Endothelial cell (in vitro differentiated cells): ENCODE results near the gene HCN4. TPM values are rescaled to one million over a fixed set of nuclear protein-coding genes. Genes with fewer than 3 reads are reported as not detected.
A peak's percentile ranks its signal among the peaks of the same experiment; 100 is the strongest.

Experiments used
- DNase-seq: peaks from one replicate; pipeline ENCODE4 v3.0.0; 2021; ENCODE audit warnings: low spot score
- H3K27ac Mint-ChIP-seq: one replicate; pipeline ENCODE4 v1.8.0; 2021; ENCODE audit warnings: mixed read lengths, inconsistent platforms; ENCODE audit not compliant: unreplicated experiment
- H3K27me3 Mint-ChIP-seq: one replicate; pipeline ENCODE4 v1.8.0; 2021; ENCODE audit warnings: mild to moderate bottlenecking, moderate library complexity, mixed read lengths, inconsistent platforms; ENCODE audit not compliant: unreplicated experiment
- H3K36me3 Mint-ChIP-seq: one replicate; pipeline ENCODE4 v1.8.0; 2021; ENCODE audit warnings: mild to moderate bottlenecking, low read depth, mixed read lengths, inconsistent platforms; ENCODE audit not compliant: unreplicated experiment
- H3K4me1 Mint-ChIP-seq: one replicate; pipeline ENCODE4 v1.8.0; 2021; ENCODE audit warnings: mild to moderate bottlenecking, mixed read lengths, inconsistent platforms; ENCODE audit not compliant: unreplicated experiment
- H3K4me3 Mint-ChIP-seq: one replicate; pipeline ENCODE4 v1.8.0; 2021; ENCODE audit warnings: mild to moderate bottlenecking, mixed read lengths, inconsistent platforms; ENCODE audit not compliant: unreplicated experiment
- H3K9me3 Mint-ChIP-seq: one replicate; pipeline ENCODE4 v1.8.0; 2021; ENCODE audit warnings: mixed read lengths, inconsistent platforms; ENCODE audit not compliant: unreplicated experiment
- CTCF ChIP-seq: fragments of 200-600 bp; sonication (generic); IDR thresholded peaks from one replicate; pipeline ENCODE4 v1.5.0; 2021; ENCODE audit warnings: antibody characterized with exemption; ENCODE audit not compliant: unreplicated experiment
- total RNA-seq: library from RNA; stranded (reverse); fragmentation: NEBNext Ultra II Directional; extraction: Animal tissue kit (Norgen Biotek cat#: 25700); gene quantifications from one replicate; pipeline ENCODE4 v1.2.1, GENCODE V29; 2021; ENCODE audit not compliant: unreplicated experiment

The HCN4 gene
- total RNA-seq, 1 donor from 2014 or later: 0.54 TPM

DNA sequence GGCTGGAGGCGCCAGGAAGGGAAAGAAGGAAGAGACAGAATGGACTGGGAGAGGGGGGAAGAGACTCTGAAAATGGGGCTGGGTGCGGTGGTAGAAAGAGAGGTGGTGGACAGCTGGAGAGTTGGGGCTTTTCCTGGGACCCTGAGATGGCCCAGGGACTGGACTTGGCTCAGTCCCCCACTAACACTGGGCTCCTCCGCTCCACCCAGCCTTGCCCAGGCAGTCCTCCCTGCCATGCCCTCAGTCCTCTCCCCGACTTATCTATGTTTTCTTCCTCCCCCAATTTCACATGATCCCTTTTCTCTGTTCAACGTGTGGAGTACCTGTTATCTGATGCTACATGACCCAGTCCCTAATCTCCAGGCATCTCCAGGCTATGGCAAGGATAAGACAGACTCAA lies 6.3 kb upstream of the HCN4 start:
- no peak for DNase-seq
- peaks cover 20% of the 10 kb centered on the region for H3K27me3 Mint-ChIP-seq

DNA sequence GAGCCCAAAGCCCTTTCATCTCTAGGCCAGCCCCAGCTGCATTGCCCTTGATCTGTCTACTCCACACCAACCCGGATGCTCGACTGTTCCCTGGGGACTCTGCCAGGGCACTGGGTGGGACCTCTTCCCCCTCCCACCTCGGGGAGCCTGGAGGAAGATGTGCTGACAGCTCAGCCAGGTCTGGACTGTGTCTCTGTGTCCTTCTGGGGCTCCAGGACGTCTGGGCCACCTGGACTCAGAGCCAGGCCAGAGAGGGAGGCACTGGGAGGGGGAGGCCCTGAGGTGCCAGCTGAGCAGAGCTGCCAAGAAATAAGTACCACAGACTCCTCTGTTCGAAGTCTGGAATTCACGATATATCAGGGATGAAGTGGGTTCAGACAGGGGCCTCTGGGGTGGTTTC lies 5.8 kb upstream of the HCN4 start:
- Mint-ChIP-seq H3K27me3 (peaks cover 22% of the 10 kb centered on the region), H3K27ac (no peak overlapping the region), H3K4me1 (no peaks in the 10 kb centered on the region), H3K4me3 (no peak overlapping the region), H3K36me3 (peaks cover 9% of the 10 kb centered on the region), H3K9me3 (no peaks in the 10 kb centered on the region)
- no peak for DNase-seq
- TF ChIP-seq CTCF: no peak

More for the DNA sequence above, 6.3 kb upstream of the HCN4 start:
- Mint-ChIP-seq H3K27ac (no peak overlapping the region), H3K36me3 (peaks cover 9% of the 10 kb centered on the region), H3K9me3 (no peaks in the 10 kb centered on the region), H3K4me1 (no peaks in the 10 kb centered on the region), H3K4me3 (no peak overlapping the region)
- no peak for TF ChIP-seq CTCF

DNA sequence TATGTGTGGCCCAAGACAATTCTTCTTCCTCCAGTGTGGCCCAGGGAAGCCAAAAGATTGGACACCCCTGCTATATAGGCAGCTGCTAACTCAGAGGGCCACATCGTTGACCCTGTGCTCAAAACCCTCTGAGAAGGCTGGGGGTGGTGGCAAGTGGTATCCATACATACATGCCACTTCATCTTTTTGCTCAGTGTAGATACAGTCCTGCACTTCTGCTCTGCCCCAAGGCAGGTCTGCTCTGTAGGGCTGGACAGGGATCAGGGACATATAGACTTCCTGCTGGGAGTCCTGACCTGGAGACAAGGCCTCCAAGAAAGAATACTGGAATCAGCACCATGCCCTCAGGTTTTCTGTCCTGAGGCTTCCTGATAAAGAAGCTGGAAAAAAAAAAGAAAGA lies 4.5 kb upstream of the HCN4 start:
- H3K27ac Mint-ChIP-seq: no peak overlapping the region
- H3K36me3 Mint-ChIP-seq: peaks cover 9% of the 10 kb centered on the region
- peaks cover 22% of the 10 kb centered on the region for H3K27me3 Mint-ChIP-seq
- H3K4me1 Mint-ChIP-seq: no peaks in the 10 kb centered on the region
- no peak for DNase-seq
- no peaks in the 10 kb centered on the region for H3K9me3 Mint-ChIP-seq
- TF ChIP-seq CTCF: no peak
- H3K4me3 Mint-ChIP-seq: no peak overlapping the region

DNA sequence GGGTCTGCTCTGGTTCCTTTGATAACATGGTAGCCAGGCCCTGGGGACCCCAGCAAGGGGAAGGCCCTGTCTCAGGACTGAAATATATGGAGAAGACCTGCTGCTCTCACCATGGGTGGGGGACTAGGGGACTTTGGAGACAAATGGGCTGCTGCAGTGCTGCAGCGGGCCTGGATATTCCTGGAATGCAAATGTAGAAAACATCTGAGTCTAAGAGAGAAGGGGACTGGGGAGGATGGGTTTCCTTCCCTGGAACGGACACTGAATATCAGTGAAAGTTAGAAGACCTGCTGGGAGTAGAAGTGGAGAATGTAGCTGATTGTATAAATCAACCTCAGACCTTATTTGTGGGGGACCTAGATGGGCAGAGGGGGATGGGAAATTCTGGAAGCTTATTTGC lies 3.1 kb upstream of the HCN4 start:
- no peak for DNase-seq
- Mint-ChIP-seq H3K4me3 (no peak overlapping the region), H3K4me1 (no peaks in the 10 kb centered on the region), H3K36me3 (peaks cover 7% of the 10 kb centered on the region), H3K9me3 (no peaks in the 10 kb centered on the region), H3K27ac (peak overlapping the region; percentile 16), H3K27me3 (peaks cover 22% of the 10 kb centered on the region)
- no peak for TF ChIP-seq CTCF

DNA sequence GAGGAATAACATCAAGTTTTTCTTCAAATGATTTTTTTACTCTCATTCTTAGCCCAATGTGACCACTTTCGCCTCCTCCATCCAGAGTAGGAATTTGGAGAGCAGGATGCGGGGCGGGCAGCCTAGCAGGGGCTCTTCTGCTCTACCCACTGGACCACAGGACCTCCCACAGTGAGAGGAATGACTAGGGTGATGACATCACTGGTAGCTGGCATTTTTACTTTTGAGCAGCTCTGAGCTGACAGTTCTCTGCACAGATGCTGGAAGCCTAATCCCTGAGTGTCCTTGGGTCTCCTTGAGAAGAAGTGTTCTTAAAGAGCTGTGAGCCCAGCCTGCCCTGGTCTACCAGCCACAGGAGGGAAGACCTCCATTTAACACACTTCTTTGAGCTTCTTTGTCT lies 1.4 kb upstream of the HCN4 start:
- no peak overlapping the region for H3K27ac Mint-ChIP-seq
- no peak for DNase-seq
- TF ChIP-seq CTCF: no peak
- H3K36me3 Mint-ChIP-seq: peaks cover 7% of the 10 kb centered on the region
- H3K9me3 Mint-ChIP-seq: no peaks in the 10 kb centered on the region
- H3K4me1 Mint-ChIP-seq: no peaks in the 10 kb centered on the region
- peaks cover 20% of the 10 kb centered on the region for H3K27me3 Mint-ChIP-seq
- H3K4me3 Mint-ChIP-seq: no peak overlapping the region
